Transverse colon (tissue), 4 donors: ENCODE results near the gene ALG14. TPM values are rescaled to one million over a fixed set of nuclear protein-coding genes. Genes with fewer than 3 reads are reported as not detected.

Source experiments
- DNase-seq: peaks from one replicate; pipeline ENCODE4 v3.0.0-alpha.2; 2019
- H3K27ac ChIP-seq, 4 donors: fragments of 200-600 bp; sonication (generic); 2 replicates each; pipeline ENCODE4 v1.5.1; 2016 to 2018; ENCODE audit warnings: inconsistent platforms in 4 of 4
- H3K27me3 ChIP-seq: fragments of 200-600 bp; sonication (generic); 2 replicates; pipeline ENCODE4 v1.5.1; 2017; ENCODE audit warnings: inconsistent platforms
- H3K36me3 ChIP-seq, 4 donors: fragments of 200-600 bp; sonication (generic); 2 replicates each; pipeline ENCODE4 v1.5.1; 2017 to 2019; ENCODE audit warnings: inconsistent platforms in 4 of 4
- H3K4me1 ChIP-seq, 4 donors: fragments of 200-600 bp; sonication (generic); 2 replicates each; pipeline ENCODE4 v1.5.1; 2017 to 2020; ENCODE audit warnings: inconsistent platforms in 4 of 4
- H3K4me3 ChIP-seq, 4 donors: fragments of 200-600 bp; sonication (generic); 1 replicate in 1 of 4; 2 replicates in 3 of 4; pipeline versions ENCODE4 v1.5.1 to v1.6.1; 2017 to 2019; ENCODE audit warnings: inconsistent platforms in 4 of 4
- H3K9me3 ChIP-seq, 2 donors: fragments of 200-600 bp; sonication (generic); 2 replicates each; pipeline ENCODE4 v1.5.1; 2017 to 2019; ENCODE audit warnings: inconsistent platforms in 2 of 2
- CTCF ChIP-seq, 5 experiments: fragments of 200-600 bp in 3 of 5; fragments of 450-650 bp in 2 of 5; sonication (generic) in 3 of 5; IDR thresholded peaks; 1 replicate in 2 of 5; 2 replicates in 3 of 5; pipeline ENCODE4 v1.5.1; 2016 to 2017; ENCODE audit warnings: antibody characterized with exemption in 5 of 5, inconsistent platforms in 3 of 5, mild to moderate bottlenecking in 2 of 5, moderate library complexity in 1 of 5
- EP300 ChIP-seq: sonication (generic); formaldehyde crosslinking; IDR thresholded peaks from one replicate; pipeline ENCODE4 v1.6.1; 2017; ENCODE audit warnings: antibody characterized with exemption, low read depth
- POLR2A ChIP-seq: fragments of 450-650 bp; IDR thresholded peaks from one replicate; pipeline ENCODE4 v1.6.1; 2016; ENCODE audit warnings: antibody characterized with exemption, mild to moderate bottlenecking, moderate library complexity
- POLR2AphosphoS5 ChIP-seq, 3 donors: sonication (generic); formaldehyde crosslinking; IDR thresholded peaks; one replicate each; pipeline ENCODE4 v1.6.1; 2016; ENCODE audit warnings: antibody characterized with exemption in 3 of 3
- WGBS, 2 donors: methylation state at CpG; one replicate each; pipeline ENCODE4 v1.1.5; 2018; ENCODE audit warnings: low coverage in 1 of 2; 5-methylcytosine and 5-hydroxymethylcytosine counted together
- in situ Hi-C, 4 donors: fragments of 200-750 bp; cut with MboI; loops; one replicate each; pipeline versions ENCODE4 v1.15.0 to v1.15.1; 2017; ENCODE audit warnings: low sequenced_read_pairs in 3 of 4, low pct_ligation_motif_present in 1 of 4, low pct_unique_long_range_greater_than_20kb in 1 of 4
- intact Hi-C: fragments of 100-400 bp; cut with DNase I; formaldehyde crosslinking; loops from one replicate; pipeline ENCODE4 v1.15.1; 2023; ENCODE audit warnings: low total_unique reads
- total RNA-seq, 4 donors: library from RNA; depleted of rRNA; stranded (reverse); fragments of >200 nt; gene quantifications; one replicate each; pipeline ENCODE4 v1.1.0, GENCODE V29; 2016

The ALG14 gene
- total RNA-seq, 4 donors from 2014 or later = 0.40 to 2.3 (median 2.2) TPM

GRCh38 chr1:94925004-94925403 lies 147.7 kb downstream of the ALG14 start:
- Histone ChIP-seq H3K9me3 (no peaks in the 10 kb centered on the region), H3K4me1 (peaks cover 10 to 82% (median 69%) of the 10 kb centered on the region in 4 donors), H3K27me3 (no peaks in the 10 kb centered on the region), H3K4me3 (peak overlapping the region; percentile 4 to 89 (median 83)), H3K36me3 (no peaks in the 10 kb centered on the region), H3K27ac (peak overlapping the region; percentile 96 to 99 (median 98))
- 11 to 13% methylated on average over 2 of the region's 2 CpGs for WGBS, 2 donors
- intact Hi-C loops = no loop called here
- in situ Hi-C loops = loop anchor here in 1 of 4 donors (25.0 kb wide), 1 partner anchor 112 kb away; no protein-coding TSS in a partner anchor
- no peak for TF ChIP-seq CTCF (IDR thresholded peaks at IDR 0.05)
- no peak for TF ChIP-seq EP300
- no peak for TF ChIP-seq POLR2AphosphoS5 (IDR thresholded peaks at IDR 0.05)
- no peak for TF ChIP-seq POLR2A
- no peak for DNase-seq

Other genes starting within 250 kb of the ALG14 start
- gene CNN3, start 145.8 kb downstream of the ALG14 start, total RNA-seq = 10 to 100 TPM; 22.4 to 96.2 (median 59.7) TPM
- 10 to 100 TPM in 3 of 4 donors, 1 to 10 TPM in 1; 3.4 to 68.8 (median 43.5) TPM for gene TLCD4, start 44.4 kb upstream of the ALG14 start, total RNA-seq
- 10 to 100 TPM in 3 of 4 donors, 1 to 10 TPM in 1; 2.4 to 22.8 (median 15.1) TPM for gene RWDD3, start 161.3 kb upstream of the ALG14 start, total RNA-seq